ENCODE results near the gene NAA80.

DNA sequence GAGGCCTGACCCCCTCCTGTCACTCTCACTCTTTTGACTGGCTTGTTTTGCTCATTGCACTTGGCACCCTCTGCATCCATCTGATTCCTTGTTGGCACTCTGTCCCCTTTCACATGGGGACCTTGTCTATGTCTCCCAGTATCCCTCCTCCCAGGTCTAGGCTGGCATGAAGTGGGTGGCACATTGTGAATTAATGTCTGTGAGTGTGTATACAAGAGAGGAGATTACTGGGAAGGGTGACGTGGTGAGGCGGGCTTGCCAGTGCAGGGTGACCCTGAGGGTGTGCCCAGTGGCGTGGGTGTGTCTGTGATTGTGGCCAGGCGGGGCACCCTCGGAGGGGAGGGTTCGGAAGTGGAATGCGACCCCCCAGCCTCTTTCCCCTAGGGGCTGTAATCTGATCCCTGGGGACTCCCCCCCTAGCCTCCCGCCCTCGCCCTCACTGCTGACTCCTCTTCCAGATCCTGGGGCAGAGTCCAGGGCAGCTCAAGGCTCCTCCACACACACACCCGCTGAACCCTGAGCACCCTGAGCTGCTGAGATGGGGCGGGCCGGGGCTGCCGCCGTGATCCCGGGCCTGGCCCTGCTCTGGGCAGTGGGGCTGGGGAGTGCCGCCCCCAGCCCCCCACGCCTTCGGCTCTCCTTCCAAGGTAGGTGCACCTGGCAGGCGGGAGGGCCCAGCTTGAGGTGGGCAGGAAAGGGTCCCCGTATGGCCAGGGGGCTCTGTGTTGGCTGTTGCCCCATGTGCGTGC is 30.3 kb downstream of the NAA80 start, which contains the start of gene SEMA3B:
- TF ChIP-seq, protein P1, sequence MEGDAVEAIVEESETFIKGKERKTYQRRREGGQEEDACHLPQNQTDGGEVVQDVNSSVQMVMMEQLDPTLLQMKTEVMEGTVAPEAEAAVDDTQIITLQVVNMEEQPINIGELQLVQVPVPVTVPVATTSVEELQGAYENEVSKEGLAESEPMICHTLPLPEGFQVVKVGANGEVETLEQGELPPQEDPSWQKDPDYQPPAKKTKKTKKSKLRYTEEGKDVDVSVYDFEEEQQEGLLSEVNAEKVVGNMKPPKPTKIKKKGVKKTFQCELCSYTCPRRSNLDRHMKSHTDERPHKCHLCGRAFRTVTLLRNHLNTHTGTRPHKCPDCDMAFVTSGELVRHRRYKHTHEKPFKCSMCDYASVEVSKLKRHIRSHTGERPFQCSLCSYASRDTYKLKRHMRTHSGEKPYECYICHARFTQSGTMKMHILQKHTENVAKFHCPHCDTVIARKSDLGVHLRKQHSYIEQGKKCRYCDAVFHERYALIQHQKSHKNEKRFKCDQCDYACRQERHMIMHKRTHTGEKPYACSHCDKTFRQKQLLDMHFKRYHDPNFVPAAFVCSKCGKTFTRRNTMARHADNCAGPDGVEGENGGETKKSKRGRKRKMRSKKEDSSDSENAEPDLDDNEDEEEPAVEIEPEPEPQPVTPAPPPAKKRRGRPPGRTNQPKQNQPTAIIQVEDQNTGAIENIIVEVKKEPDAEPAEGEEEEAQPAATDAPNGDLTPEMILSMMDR (IDR thresholded peaks at IDR 0.05) = no peak
- TF ChIP-seq POLR2A (IDR thresholded peaks at IDR 0.05) = peak; percentile 72 to 87

All from adrenal gland (tissue), 5 donors.